ENCODE data around the gene ATP2B2.

ATP2B2 gene

GRCh38 chr3:10493202-10493589 is 12.2 kb downstream of the ATP2B2 start:
- no peak for DNase-seq (ENCODE audit: low read depth)

- no peak for DNase-seq (ENCODE audit: low read depth)
Observed at GRCh38 chr3:10492364-10493201, 12.8 kb downstream of the ATP2B2 start.

- DNase-seq (ENCODE audit: low read depth), result no peak
Observed at GRCh38 chr3:10489746-10490483, 15.5 kb downstream of the ATP2B2 start.

GRCh38 chr3:10487988-10488633 is 17.3 kb downstream of the ATP2B2 start:
- no peak for DNase-seq (ENCODE audit: low read depth)

- no peak for DNase-seq (ENCODE audit: low read depth)
Observed at GRCh38 chr3:10485806-10486205, 19.6 kb downstream of the ATP2B2 start.

- DNase-seq (ENCODE audit: low read depth), result no peak
Observed at GRCh38 chr3:10485380-10485779, 20.0 kb downstream of the ATP2B2 start.

GRCh38 chr3:10484709-10485108 is 20.7 kb downstream of the ATP2B2 start:
- no peak for DNase-seq (ENCODE audit: low read depth)

GRCh38 chr3:10483686-10484345 is 21.6 kb downstream of the ATP2B2 start:
- no peak for DNase-seq (ENCODE audit: low read depth)

GRCh38 chr3:10483364-10483675 is 22.1 kb downstream of the ATP2B2 start:
- no peak for DNase-seq (ENCODE audit: low read depth)

GRCh38 chr3:10482631-10483363 is 22.6 kb downstream of the ATP2B2 start:
- DNase-seq (ENCODE audit: low read depth), result no peak

GRCh38 chr3:10480871-10481378 is 24.5 kb downstream of the ATP2B2 start:
- DNase-seq (ENCODE audit: low read depth), result no peak

GRCh38 chr3:10479311-10479710 is 26.1 kb downstream of the ATP2B2 start:
- no peak for DNase-seq (ENCODE audit: low read depth)

- DNase-seq (ENCODE audit: low read depth), result no peak
Observed at GRCh38 chr3:10475983-10476382, 29.4 kb downstream of the ATP2B2 start.

- no peak for DNase-seq (ENCODE audit: low read depth)
Observed at GRCh38 chr3:10474847-10475246, 30.5 kb downstream of the ATP2B2 start.

- no peak for DNase-seq (ENCODE audit: low read depth)
Observed at GRCh38 chr3:10474275-10474646, 31.1 kb downstream of the ATP2B2 start.

GRCh38 chr3:10473581-10474274 is 31.7 kb downstream of the ATP2B2 start:
- no peak for DNase-seq (ENCODE audit: low read depth)

- DNase-seq (ENCODE audit: low read depth), result no peak
Observed at GRCh38 chr3:10472877-10473440, 32.4 kb downstream of the ATP2B2 start.

- DNase-seq (ENCODE audit: low read depth), result no peak
Observed at GRCh38 chr3:10471054-10471688, 34.2 kb downstream of the ATP2B2 start.

GRCh38 chr3:10470120-10471053 is 35.0 kb downstream of the ATP2B2 start:
- no peak for DNase-seq (ENCODE audit: low read depth)

Data from fibroblast of gingiva (primary cell).